H9 (cell line): ENCODE results near the gene ASB8. TPM values are rescaled to one million over a fixed set of nuclear protein-coding genes. Genes with fewer than 3 reads are reported as not detected.

Experiments
- DNase-seq: peaks from one replicate; pipeline ENCODE4 v3.0.0-alpha.2; 2017
- H2AFZ ChIP-seq: one replicate; pipeline ENCODE4 v1.6.1; 2013; ENCODE audit warnings: mild to moderate bottlenecking, low read length, control low read depth, moderate library complexity
- H2AK5ac ChIP-seq: 2 replicates; pipeline ENCODE4 v1.6.1; 2013; ENCODE audit warnings: low read length, control low read depth, mixed read lengths; ENCODE audit not compliant: insufficient read length
- H2BK120ac ChIP-seq: one replicate; pipeline ENCODE4 v1.6.1; 2013; ENCODE audit warnings: low read depth, mild to moderate bottlenecking, low read length, control low read depth, inconsistent platforms; ENCODE audit not compliant: poor library complexity, severe bottlenecking
- H2BK12ac ChIP-seq: 2 replicates; pipeline ENCODE4 v1.6.1; 2013; ENCODE audit warnings: low read length, control low read depth, mixed read lengths, low read depth; ENCODE audit not compliant: insufficient read length
- H2BK15ac ChIP-seq: 2 replicates; pipeline ENCODE4 v1.6.1; 2013; ENCODE audit warnings: low read depth, low read length, control low read depth
- H2BK20ac ChIP-seq: one replicate; pipeline ENCODE4 v1.6.1; 2013; ENCODE audit warnings: low read depth, mild to moderate bottlenecking, low read length, control low read depth, inconsistent platforms; ENCODE audit not compliant: poor library complexity, severe bottlenecking
- H2BK5ac ChIP-seq: 2 replicates; pipeline ENCODE4 v1.6.1; 2013; ENCODE audit warnings: low read length, control low read depth, mixed read lengths; ENCODE audit not compliant: insufficient read length
- H3K14ac ChIP-seq: 2 replicates; pipeline ENCODE4 v1.6.1; 2013; ENCODE audit warnings: low read length, control low read depth; ENCODE audit not compliant: insufficient read depth
- H3K18ac ChIP-seq: 2 replicates; pipeline ENCODE4 v1.6.1; 2013; ENCODE audit warnings: low read depth, mild to moderate bottlenecking, mixed read lengths, low read length, control low read depth; ENCODE audit not compliant: insufficient read length
- H3K23ac ChIP-seq: 2 replicates; pipeline ENCODE4 v1.6.1; 2013; ENCODE audit warnings: low read length, control low read depth, mixed read lengths, low read depth; ENCODE audit not compliant: insufficient read length
- H3K23me2 ChIP-seq: 2 replicates; pipeline ENCODE4 v1.6.1; 2013; ENCODE audit warnings: low read depth, mild to moderate bottlenecking, mixed read lengths, low read length, control low read depth; ENCODE audit not compliant: insufficient read length, poor library complexity, severe bottlenecking
- H3K27ac ChIP-seq: 2 replicates; pipeline ENCODE4 v1.5.1; 2013; ENCODE audit warnings: low read length, control low read depth, mixed read lengths, low read depth; ENCODE audit not compliant: insufficient read length
- H3K27me3 ChIP-seq: 2 replicates; pipeline ENCODE4 v1.6.1; 2013; ENCODE audit warnings: low read length, control low read depth, inconsistent platforms; ENCODE audit not compliant: insufficient read depth
- H3K4ac ChIP-seq: 2 replicates; pipeline ENCODE4 v1.6.1; 2013; ENCODE audit warnings: low read depth, mild to moderate bottlenecking, control low read depth, inconsistent platforms, low read length, moderate library complexity
- H3K4me1 ChIP-seq: 2 replicates; pipeline ENCODE4 v1.6.1; 2013; ENCODE audit warnings: low read length, control low read depth, inconsistent platforms; ENCODE audit not compliant: insufficient read depth
- H3K4me2 ChIP-seq: 2 replicates; pipeline ENCODE4 v1.6.1; 2013; ENCODE audit warnings: low read length, control low read depth, mixed read lengths; ENCODE audit not compliant: insufficient read length, insufficient read depth
- H3K56ac ChIP-seq: 2 replicates; pipeline ENCODE4 v1.6.1; 2013; ENCODE audit warnings: low read depth, mild to moderate bottlenecking, mixed read lengths, low read length, control low read depth; ENCODE audit not compliant: insufficient read length
- H3K79me1 ChIP-seq: 2 replicates; pipeline ENCODE4 v1.6.1; 2013; ENCODE audit warnings: low read depth, mild to moderate bottlenecking, moderate library complexity, low read length, control low read depth, inconsistent platforms; ENCODE audit not compliant: insufficient read depth, poor library complexity, severe bottlenecking
- H3K79me2 ChIP-seq: 2 replicates; pipeline ENCODE4 v1.6.1; 2013; ENCODE audit warnings: low read length, control low read depth, inconsistent platforms; ENCODE audit not compliant: insufficient read depth
- H3K9ac ChIP-seq: 2 replicates; pipeline ENCODE4 v1.6.1; 2013; ENCODE audit warnings: low read length, control low read depth, mixed read lengths; ENCODE audit not compliant: insufficient read length; ENCODE audit errors: extremely low read depth
- H3K9me3 ChIP-seq: one replicate; pipeline ENCODE4 v1.6.1; 2013; ENCODE audit warnings: low read depth, low read length, inconsistent platforms; ENCODE audit not compliant: control insufficient read depth
- H3T11ph ChIP-seq: one replicate; pipeline ENCODE4 v1.6.1; 2013; ENCODE audit warnings: mild to moderate bottlenecking, low read length, control low read depth, inconsistent platforms
- H4K20me1 ChIP-seq: one replicate; pipeline ENCODE4 v1.6.1; 2013; ENCODE audit not compliant: control insufficient read depth, insufficient read length, insufficient read depth
- H4K5ac ChIP-seq: 2 replicates; pipeline ENCODE4 v1.6.1; 2013; ENCODE audit warnings: low read depth, mild to moderate bottlenecking, mixed read lengths, low read length, control low read depth; ENCODE audit not compliant: insufficient read length
- H4K8ac ChIP-seq: replicated peaks from 2 replicates; pipeline ENCODE4 v1.6.1; 2013; ENCODE audit warnings: low read length, control low read depth, mixed read lengths, low read depth; ENCODE audit not compliant: insufficient read length
- H4K91ac ChIP-seq: 2 replicates; pipeline ENCODE4 v1.6.1; 2013; ENCODE audit warnings: low read depth, mild to moderate bottlenecking, moderate library complexity, mixed read lengths, low read length, control low read depth; ENCODE audit not compliant: insufficient read length
- H3K27ac Mint-ChIP-seq, 3 experiments: 2 replicates in 2 of 3; 3 replicates in 1 of 3; pipeline ENCODE4 v1.8.0; 2020 to 2021; ENCODE audit warnings: mixed read lengths in 3 of 3, mild to moderate bottlenecking in 1 of 3, moderate library complexity in 1 of 3
- H3K27me3 Mint-ChIP-seq: 2 replicates; pipeline ENCODE4 v1.8.0; 2021; ENCODE audit warnings: low read depth, mild to moderate bottlenecking, moderate library complexity, mixed read lengths
- H3K36me3 Mint-ChIP-seq, 3 experiments: 2 replicates in 2 of 3; 3 replicates in 1 of 3; pipeline ENCODE4 v1.8.0; 2020 to 2021; ENCODE audit warnings: low read depth in 3 of 3, mixed read lengths in 3 of 3; ENCODE audit not compliant: insufficient read depth in 1 of 3
- H3K4me1 Mint-ChIP-seq, 2 experiments: 2 replicates each; pipeline ENCODE4 v1.8.0; 2020; ENCODE audit warnings: mixed read lengths in 2 of 2
- H3K4me3 Mint-ChIP-seq, 2 experiments: 2 replicates in 1 of 2; 3 replicates in 1 of 2; pipeline ENCODE4 v1.8.0; 2020 to 2021; ENCODE audit warnings: mild to moderate bottlenecking in 2 of 2, mixed read lengths in 2 of 2, moderate library complexity in 1 of 2
- H3K9me3 Mint-ChIP-seq, 2 experiments: 2 replicates in 1 of 2; 3 replicates in 1 of 2; pipeline ENCODE4 v1.8.0; 2020; ENCODE audit warnings: mild to moderate bottlenecking in 2 of 2, mixed read lengths in 2 of 2, moderate library complexity in 1 of 2
- CTCF ChIP-seq: fragments of 200-600 bp; sonication (generic); conservative IDR thresholded peaks from 3 replicates; pipeline ENCODE4 v1.8.0; 2021; ENCODE audit warnings: antibody characterized with exemption, mild to moderate bottlenecking
- WGBS: extraction: QIAGEN DNeasy Blood & Tissue Kit; methylation state at CpG from one replicate; pipeline ENCODE4 v1.1.7; 2013; ENCODE audit warnings: missing lambda C conversion rate, low lambda C conversion rate, mixed read lengths; ENCODE audit not compliant: insufficient read length; ENCODE audit errors: extremely low coverage; 5-methylcytosine and 5-hydroxymethylcytosine counted together
- total RNA-seq: library from RNA; stranded (reverse); gene quantifications from 2 replicates; pipeline ENCODE4 v1.2.1, GENCODE V29; 2021

ASB8 gene
- total RNA-seq, 1 experiment from 2014 or later, result 10.9 TPM

GRCh38 chr12:48187916-48188695, 30.8 kb upstream of the ASB8 start:
- no peak for DNase-seq
- H3K4me1 ChIP-seq, result no peaks in the 10 kb centered on the region
- Mint-ChIP-seq H3K27me3 (peaks cover 94% of the 10 kb centered on the region), H3K36me3 (no peaks in the 10 kb centered on the region), H3K27ac (no peak overlapping the region), H3K4me1 (peaks cover 20 to 24% of the 10 kb centered on the region in 2 experiments), H3K9me3 (no peaks in the 10 kb centered on the region; a peak in 1 of 5 replicates), H3K4me3 (no peak overlapping the region)
- whole genome bisulfite sequencing, result no CpG with 5 or more reads among the region's 10 CpGs
- H2BK12ac ChIP-seq, result no peak overlapping the region
- H3T11ph ChIP-seq, result no peak overlapping the region
- peaks cover 15% of the 10 kb centered on the region; the same call in 1 of the 2 replicates for H3K27me3 ChIP-seq
- no peaks in the 10 kb centered on the region for H3K9me3 ChIP-seq
- no peak overlapping the region for H3K4ac ChIP-seq
- H3K18ac ChIP-seq, result no peak overlapping the region
- H3K56ac ChIP-seq, result no peak overlapping the region
- no peaks in the 10 kb centered on the region for H3K79me1 ChIP-seq
- H4K8ac ChIP-seq, result no peak overlapping the region
- no peak overlapping the region for H2BK20ac ChIP-seq
- H3K23me2 ChIP-seq, result peaks cover 14% of the 10 kb centered on the region
- no peaks in the 10 kb centered on the region for H4K20me1 ChIP-seq
- H3K23ac ChIP-seq, result no peak overlapping the region
- H3K4me2 ChIP-seq, result no peak overlapping the region
- H3K9ac ChIP-seq, result no peak overlapping the region
- H2AK5ac ChIP-seq, result no peak overlapping the region
- H4K5ac ChIP-seq, result no peak overlapping the region
- TF ChIP-seq CTCF, result no peak
- no peak overlapping the region for H4K91ac ChIP-seq
- no peak overlapping the region for H2BK15ac ChIP-seq
- no peak overlapping the region for H2AFZ ChIP-seq
- H3K14ac ChIP-seq, result no peak overlapping the region
- H3K27ac ChIP-seq, result no peak overlapping the region
- no peaks in the 10 kb centered on the region for H3K79me2 ChIP-seq
- H2BK5ac ChIP-seq, result no peak overlapping the region
- H2BK120ac ChIP-seq, result no peak overlapping the region
